BLaER1 treated with 17β-estradiol and CSF1 and Interleukin-3, amounts not matched to agents 10 nM and 100 nM (cell line): ENCODE measurements around the gene ACTG1.

ENCODE experiments used
- H3K27ac ChIP-seq, 11 experiments: shearing (Covaris generic); formaldehyde crosslinking; 2 replicates each; pipeline ENCODE4 v1.8.1; 2022
- H3K27me3 ChIP-seq, 11 experiments: shearing (Covaris generic); formaldehyde crosslinking; 2 replicates each; pipeline ENCODE4 v1.8.1; 2022
- H3K36me3 ChIP-seq, 11 experiments: shearing (Covaris generic); formaldehyde crosslinking; 2 replicates each; pipeline ENCODE4 v1.8.1; 2022
- H3K4me1 ChIP-seq, 10 experiments: shearing (Covaris generic); formaldehyde crosslinking; 2 replicates each; pipeline ENCODE4 v1.8.1; 2022
- H3K4me2 ChIP-seq, 11 experiments: shearing (Covaris generic); formaldehyde crosslinking; 2 replicates each; pipeline ENCODE4 v1.8.1; 2022
- H3K4me3 ChIP-seq, 10 experiments: shearing (Covaris generic); formaldehyde crosslinking; 2 replicates each; pipeline ENCODE4 v1.8.1; 2022
- H3K9ac ChIP-seq, 11 experiments: shearing (Covaris generic); formaldehyde crosslinking; 2 replicates each; pipeline ENCODE4 v1.8.1; 2022
- H3K9me3 ChIP-seq, 11 experiments: shearing (Covaris generic); formaldehyde crosslinking; replicated peaks in 1 of 11; 2 replicates each; pipeline ENCODE4 v1.8.1; 2022
- H4K20me1 ChIP-seq, 11 experiments: shearing (Covaris generic); formaldehyde crosslinking; 2 replicates each; pipeline ENCODE4 v1.8.1; 2022
- Cebpa-rat ChIP-seq, 11 experiments: shearing (Covaris generic); IDR thresholded peaks; 2 replicates each; pipeline ENCODE4 v1.8.1; 2022

The ACTG1 gene

GRCh38 chr17:81489998-81490992, 22.3 kb downstream of the ACTG1 start:
- peaks cover 59 to 89% (median 79%) of the 10 kb centered on the region in 10 experiments for H3K4me1 ChIP-seq
- peak overlapping the region; percentile 89 to 100 (median 98) for H3K4me2 ChIP-seq
- no peak for TF ChIP-seq Cebpa-rat (IDR thresholded peaks at IDR 0.05)
- peak overlapping the region in 4 of 10 experiments; percentile 63 to 79 (median 68); a peak in 2 of 20 replicates for H3K4me3 ChIP-seq
- peak overlapping the region in 8 of 11 experiments; percentile 16 to 100 (median 74); a peak in 11 of 22 replicates for H3K27ac ChIP-seq
- H3K36me3 ChIP-seq, result no peaks in the 10 kb centered on the region
- peaks cover 0 to 20% (median 0%) of the 10 kb centered on the region in 11 experiments; a peak in 7 of 22 replicates for H3K27me3 ChIP-seq
- no peaks in the 10 kb centered on the region for H3K9me3 ChIP-seq
- H4K20me1 ChIP-seq, result no peaks in the 10 kb centered on the region
- H3K9ac ChIP-seq, result peak overlapping the region in 9 of 11 experiments; percentile 7 to 98 (median 95); a peak in 15 of 22 replicates

GRCh38 chr17:81489012-81489997, 23.3 kb downstream of the ACTG1 start:
- no peaks in the 10 kb centered on the region for H4K20me1 ChIP-seq
- H3K27me3 ChIP-seq, result peaks cover 0 to 20% (median 0%) of the 10 kb centered on the region in 11 experiments; a peak in 6 of 22 replicates
- peak overlapping the region in 6 of 10 experiments; percentile 63 to 79 (median 68); a peak in 9 of 20 replicates for H3K4me3 ChIP-seq
- H3K9ac ChIP-seq, result peak overlapping the region in 9 of 11 experiments; percentile 7 to 98 (median 96); a peak in 16 of 22 replicates
- H3K27ac ChIP-seq, result peak overlapping the region in 8 of 11 experiments; percentile 21 to 100 (median 98); a peak in 13 of 22 replicates
- H3K4me1 ChIP-seq, result peaks cover 65 to 90% (median 86%) of the 10 kb centered on the region in 10 experiments
- no peak for TF ChIP-seq Cebpa-rat (IDR thresholded peaks at IDR 0.05)
- no peaks in the 10 kb centered on the region for H3K9me3 ChIP-seq
- H3K4me2 ChIP-seq, result peak overlapping the region; percentile 89 to 100 (median 98)
- no peaks in the 10 kb centered on the region for H3K36me3 ChIP-seq

- Histone ChIP-seq H3K9ac (peak overlapping the region; percentile 93 to 98 (median 96)), H3K4me2 (peak overlapping the region; percentile 89 to 100 (median 98)), H3K27ac (peak overlapping the region; percentile 87 to 100 (median 98)), H3K9me3 (no peaks in the 10 kb centered on the region), H3K36me3 (no peaks in the 10 kb centered on the region), H4K20me1 (no peaks in the 10 kb centered on the region), H3K4me3 (peak overlapping the region; percentile 63 to 79 (median 68)), H3K4me1 (peaks cover 72 to 94% (median 92%) of the 10 kb centered on the region in 10 experiments), H3K27me3 (peaks cover 0 to 22% (median 0%) of the 10 kb centered on the region in 11 experiments; a peak in 8 of 22 replicates)
- no peak for TF ChIP-seq Cebpa-rat (IDR thresholded peaks at IDR 0.05)
Measured at GRCh38 chr17:81488276-81488860, 24.2 kb downstream of the ACTG1 start.

- Histone ChIP-seq H3K9ac (peak overlapping the region; percentile 93 to 98 (median 96)), H3K9me3 (no peaks in the 10 kb centered on the region), H3K4me1 (peaks cover 77 to 94% (median 92%) of the 10 kb centered on the region in 10 experiments), H4K20me1 (no peaks in the 10 kb centered on the region), H3K4me2 (peak overlapping the region; percentile 89 to 100 (median 98)), H3K27me3 (peaks cover 0 to 22% (median 0%) of the 10 kb centered on the region in 11 experiments; a peak in 7 of 22 replicates), H3K4me3 (peak overlapping the region; percentile 63 to 79 (median 68)), H3K36me3 (no peaks in the 10 kb centered on the region), H3K27ac (peak overlapping the region; percentile 87 to 100 (median 98))
- no peak for TF ChIP-seq Cebpa-rat (IDR thresholded peaks at IDR 0.05)
Measured at GRCh38 chr17:81487487-81488275, 24.9 kb downstream of the ACTG1 start.

GRCh38 chr17:81487089-81487486, 25.5 kb downstream of the ACTG1 start:
- peaks cover 0 to 22% (median 0%) of the 10 kb centered on the region in 11 experiments; a peak in 5 of 22 replicates for H3K27me3 ChIP-seq
- peak overlapping the region in 9 of 11 experiments; percentile 94 to 100 (median 98); a peak in 17 of 22 replicates for H3K27ac ChIP-seq
- peaks cover 77 to 94% (median 92%) of the 10 kb centered on the region in 10 experiments for H3K4me1 ChIP-seq
- H3K4me3 ChIP-seq, result peak overlapping the region; percentile 63 to 79 (median 68); a peak in 19 of 20 replicates
- no peak for TF ChIP-seq Cebpa-rat (IDR thresholded peaks at IDR 0.05)
- no peaks in the 10 kb centered on the region for H3K36me3 ChIP-seq
- no peaks in the 10 kb centered on the region for H4K20me1 ChIP-seq
- H3K4me2 ChIP-seq, result peak overlapping the region; percentile 89 to 100 (median 98)
- peak overlapping the region in 9 of 11 experiments; percentile 95 to 98 (median 96); a peak in 16 of 22 replicates for H3K9ac ChIP-seq
- H3K9me3 ChIP-seq, result no peaks in the 10 kb centered on the region

GRCh38 chr17:81486199-81486810, 26.3 kb downstream of the ACTG1 start:
- Histone ChIP-seq H3K9me3 (peaks cover 0 to under 1% (median 0%) of the 10 kb centered on the region in 11 experiments; a peak in 1 of 22 replicates), H4K20me1 (no peaks in the 10 kb centered on the region), H3K27ac (peak overlapping the region in 8 of 11 experiments; percentile 31 to 100 (median 96); a peak in 15 of 22 replicates), H3K4me3 (peak overlapping the region in 9 of 10 experiments; percentile 0 to 79 (median 15); a peak in 8 of 20 replicates), H3K4me2 (peak overlapping the region; percentile 89 to 100 (median 98)), H3K4me1 (peaks cover 80 to 97% (median 94%) of the 10 kb centered on the region in 10 experiments), H3K9ac (peak overlapping the region in 8 of 11 experiments; percentile 41 to 98 (median 95); a peak in 17 of 22 replicates), H3K36me3 (no peaks in the 10 kb centered on the region), H3K27me3 (peaks cover 0 to 27% (median 0%) of the 10 kb centered on the region in 11 experiments; a peak in 5 of 22 replicates)
- no peak for TF ChIP-seq Cebpa-rat (IDR thresholded peaks at IDR 0.05)
